ENCODE data around the gene DMKN.

DNA sequence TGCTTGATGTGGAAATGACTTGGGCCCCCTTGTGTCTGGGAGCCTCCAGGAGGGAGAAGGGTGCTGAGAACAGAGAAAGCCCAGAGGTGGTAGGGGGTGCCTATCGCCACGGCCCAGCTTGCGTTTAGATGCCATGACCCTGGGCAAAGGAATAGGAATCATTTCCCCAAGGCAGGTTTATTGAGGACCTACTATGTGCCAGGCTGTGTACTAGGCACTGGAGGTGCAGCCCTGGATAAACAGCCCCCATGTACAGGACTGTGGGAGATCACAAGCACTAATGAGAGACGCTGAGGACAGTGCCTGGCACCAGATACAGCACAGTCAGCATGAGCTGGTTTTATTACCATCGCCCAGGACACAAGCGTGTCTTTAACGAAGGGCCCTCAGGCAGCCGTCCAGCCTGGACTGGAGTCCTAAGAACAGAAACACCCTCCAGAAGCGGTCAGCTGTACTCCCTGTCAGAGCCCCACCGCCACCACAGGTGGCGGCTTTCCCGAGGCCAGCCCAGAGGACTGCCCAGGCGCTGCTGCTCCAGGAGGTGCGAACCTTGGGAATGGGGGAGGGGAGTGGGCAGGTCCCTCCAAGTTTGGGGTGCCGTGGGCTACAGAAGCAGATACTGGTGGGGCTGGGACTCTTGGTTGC, 36.6 kb upstream of the DMKN start:
- TF ChIP-seq, protein P1, sequence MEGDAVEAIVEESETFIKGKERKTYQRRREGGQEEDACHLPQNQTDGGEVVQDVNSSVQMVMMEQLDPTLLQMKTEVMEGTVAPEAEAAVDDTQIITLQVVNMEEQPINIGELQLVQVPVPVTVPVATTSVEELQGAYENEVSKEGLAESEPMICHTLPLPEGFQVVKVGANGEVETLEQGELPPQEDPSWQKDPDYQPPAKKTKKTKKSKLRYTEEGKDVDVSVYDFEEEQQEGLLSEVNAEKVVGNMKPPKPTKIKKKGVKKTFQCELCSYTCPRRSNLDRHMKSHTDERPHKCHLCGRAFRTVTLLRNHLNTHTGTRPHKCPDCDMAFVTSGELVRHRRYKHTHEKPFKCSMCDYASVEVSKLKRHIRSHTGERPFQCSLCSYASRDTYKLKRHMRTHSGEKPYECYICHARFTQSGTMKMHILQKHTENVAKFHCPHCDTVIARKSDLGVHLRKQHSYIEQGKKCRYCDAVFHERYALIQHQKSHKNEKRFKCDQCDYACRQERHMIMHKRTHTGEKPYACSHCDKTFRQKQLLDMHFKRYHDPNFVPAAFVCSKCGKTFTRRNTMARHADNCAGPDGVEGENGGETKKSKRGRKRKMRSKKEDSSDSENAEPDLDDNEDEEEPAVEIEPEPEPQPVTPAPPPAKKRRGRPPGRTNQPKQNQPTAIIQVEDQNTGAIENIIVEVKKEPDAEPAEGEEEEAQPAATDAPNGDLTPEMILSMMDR (IDR thresholded peaks at IDR 0.05): no peak
- TF ChIP-seq PBX3 (IDR thresholded peaks at IDR 0.05): no peak
